AG10803 (cell line): ENCODE results near the gene PCOLCE2.

Source experiments
- DNase-seq: peaks from one replicate; pipeline ENCODE4 v3.0.0; 2010; ENCODE audit warnings: low read depth
- H3K4me3 ChIP-seq: 2 replicates; pipeline ENCODE4 v1.5.1; 2011; ENCODE audit warnings: mild to moderate bottlenecking, low read length, control low read depth
- TF ChIP-seq, protein P1 (sequence below): conservative IDR thresholded peaks from 2 replicates; pipeline ENCODE4 v1.5.1; 2011; ENCODE audit warnings: mild to moderate bottlenecking, low read length, control low read depth, inconsistent platforms

Gene PCOLCE2

DNA sequence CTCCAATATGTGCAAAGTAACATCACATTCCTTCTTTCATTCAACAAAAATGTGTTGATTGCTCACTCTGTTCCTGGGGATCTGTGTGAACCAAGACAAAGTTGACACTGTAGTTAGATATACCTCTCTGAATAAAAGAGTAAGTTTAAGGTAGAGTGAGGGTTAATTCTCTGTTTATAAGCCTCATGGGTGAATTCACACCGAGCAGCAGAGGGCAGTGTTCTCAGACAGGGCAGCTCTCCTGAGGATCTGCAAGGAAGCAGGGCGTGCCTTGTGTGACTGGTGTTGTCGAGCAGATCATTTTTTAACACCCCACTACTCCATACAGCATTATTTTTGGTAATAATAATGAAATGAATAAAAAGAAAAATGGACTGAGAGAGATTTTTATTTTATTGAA, 40.2 kb upstream of the PCOLCE2 start:
- H3K4me3 ChIP-seq: no peak overlapping the region
- peak; percentile 56 for DNase-seq
- TF ChIP-seq, protein P1, sequence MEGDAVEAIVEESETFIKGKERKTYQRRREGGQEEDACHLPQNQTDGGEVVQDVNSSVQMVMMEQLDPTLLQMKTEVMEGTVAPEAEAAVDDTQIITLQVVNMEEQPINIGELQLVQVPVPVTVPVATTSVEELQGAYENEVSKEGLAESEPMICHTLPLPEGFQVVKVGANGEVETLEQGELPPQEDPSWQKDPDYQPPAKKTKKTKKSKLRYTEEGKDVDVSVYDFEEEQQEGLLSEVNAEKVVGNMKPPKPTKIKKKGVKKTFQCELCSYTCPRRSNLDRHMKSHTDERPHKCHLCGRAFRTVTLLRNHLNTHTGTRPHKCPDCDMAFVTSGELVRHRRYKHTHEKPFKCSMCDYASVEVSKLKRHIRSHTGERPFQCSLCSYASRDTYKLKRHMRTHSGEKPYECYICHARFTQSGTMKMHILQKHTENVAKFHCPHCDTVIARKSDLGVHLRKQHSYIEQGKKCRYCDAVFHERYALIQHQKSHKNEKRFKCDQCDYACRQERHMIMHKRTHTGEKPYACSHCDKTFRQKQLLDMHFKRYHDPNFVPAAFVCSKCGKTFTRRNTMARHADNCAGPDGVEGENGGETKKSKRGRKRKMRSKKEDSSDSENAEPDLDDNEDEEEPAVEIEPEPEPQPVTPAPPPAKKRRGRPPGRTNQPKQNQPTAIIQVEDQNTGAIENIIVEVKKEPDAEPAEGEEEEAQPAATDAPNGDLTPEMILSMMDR: peak; percentile 59

DNA sequence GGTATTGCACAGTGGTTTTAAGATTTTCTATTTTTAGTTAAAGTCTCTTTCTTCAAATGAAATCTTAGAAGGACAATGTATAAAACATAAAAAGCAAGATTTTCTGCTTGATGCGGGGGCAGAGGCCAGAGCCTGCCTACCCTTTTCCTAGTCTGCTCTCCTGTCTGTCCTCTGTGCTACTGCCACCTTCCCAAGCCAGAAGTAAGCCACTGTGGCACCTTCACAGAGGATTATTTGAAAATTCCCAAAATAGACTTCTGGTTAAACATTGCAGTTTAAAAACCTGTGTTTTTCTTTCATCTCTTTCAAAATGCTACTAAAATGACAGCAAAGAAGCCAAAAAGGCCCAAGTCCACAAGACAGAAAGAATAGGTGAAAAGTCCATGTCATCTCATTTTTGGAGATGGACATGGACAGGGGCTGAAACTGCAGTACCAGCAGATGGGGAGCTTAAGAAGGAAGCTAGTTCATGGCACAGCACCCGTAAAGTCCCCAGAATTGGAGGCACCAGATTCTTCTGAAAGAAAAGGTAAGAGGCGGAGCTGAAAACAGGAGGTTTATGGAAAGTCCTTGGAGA, 37.6 kb upstream of the PCOLCE2 start:
- TF ChIP-seq, protein P1: no peak
- no peak overlapping the region for H3K4me3 ChIP-seq
- no peak for DNase-seq

DNA sequence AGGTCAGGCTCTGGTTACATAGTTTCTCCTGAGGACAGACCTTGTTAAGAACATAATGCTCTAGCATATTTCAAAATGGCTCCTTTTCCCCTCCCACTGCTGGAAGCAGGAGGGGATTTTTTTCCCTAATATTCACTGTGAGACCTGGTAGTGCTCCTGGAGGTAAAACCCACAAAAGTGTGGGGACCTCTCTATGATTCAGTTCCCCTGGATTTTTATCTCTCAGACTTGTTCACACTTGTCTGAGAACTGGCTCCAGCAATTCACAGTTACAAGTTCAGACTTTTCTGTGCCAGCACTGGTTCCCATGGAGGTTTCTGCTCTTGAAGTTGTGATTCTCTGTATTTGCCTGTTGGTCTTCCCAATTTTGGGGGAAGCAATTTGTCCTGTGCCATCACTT, 36.3 kb upstream of the PCOLCE2 start:
- H3K4me3 ChIP-seq: no peak overlapping the region
- TF ChIP-seq, protein P1: no peak
- DNase-seq: no peak

DNA sequence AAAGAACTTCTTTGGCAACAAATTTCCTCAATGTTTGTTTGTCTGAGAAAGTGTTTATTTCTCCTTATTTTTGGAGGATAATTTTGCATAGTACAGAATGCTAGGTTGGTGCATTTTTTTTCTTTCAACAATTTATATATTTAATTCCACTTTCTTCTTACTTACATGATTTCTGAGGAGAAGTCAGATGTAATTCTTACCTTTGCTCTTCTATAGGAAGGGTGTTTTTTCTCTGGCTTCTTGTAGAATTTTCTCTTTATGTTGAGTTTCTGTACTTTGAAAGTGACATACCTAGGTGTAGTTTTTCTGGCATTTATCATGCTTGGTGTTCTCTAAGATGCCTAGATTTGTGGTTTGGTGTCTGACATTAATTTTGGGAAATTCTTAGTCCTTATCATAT, 34.8 kb upstream of the PCOLCE2 start:
- H3K4me3 ChIP-seq: no peak overlapping the region
- DNase-seq: no peak
- TF ChIP-seq, protein P1: no peak

DNA sequence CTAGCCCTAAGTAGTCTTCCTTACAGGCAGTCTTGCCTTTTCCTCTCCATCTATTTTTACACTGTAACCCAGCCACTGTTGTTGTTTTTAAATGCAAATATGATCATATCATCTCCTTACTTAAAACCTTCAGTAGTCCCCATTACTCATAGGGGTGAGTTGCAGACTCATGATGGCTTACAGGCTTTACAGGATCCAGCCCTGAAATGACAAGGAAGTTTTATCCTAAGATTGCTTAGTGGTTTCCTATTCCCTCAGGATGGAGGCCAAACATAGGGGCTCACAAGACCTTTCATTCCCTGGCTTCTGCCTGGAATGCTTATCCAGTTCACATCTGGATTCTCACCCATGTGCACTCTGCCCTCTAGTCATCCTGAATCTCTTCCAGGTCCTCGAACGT, 27.7 kb upstream of the PCOLCE2 start:
- DNase-seq: no peak
- no peak overlapping the region for H3K4me3 ChIP-seq
- TF ChIP-seq, protein P1: no peak

DNA sequence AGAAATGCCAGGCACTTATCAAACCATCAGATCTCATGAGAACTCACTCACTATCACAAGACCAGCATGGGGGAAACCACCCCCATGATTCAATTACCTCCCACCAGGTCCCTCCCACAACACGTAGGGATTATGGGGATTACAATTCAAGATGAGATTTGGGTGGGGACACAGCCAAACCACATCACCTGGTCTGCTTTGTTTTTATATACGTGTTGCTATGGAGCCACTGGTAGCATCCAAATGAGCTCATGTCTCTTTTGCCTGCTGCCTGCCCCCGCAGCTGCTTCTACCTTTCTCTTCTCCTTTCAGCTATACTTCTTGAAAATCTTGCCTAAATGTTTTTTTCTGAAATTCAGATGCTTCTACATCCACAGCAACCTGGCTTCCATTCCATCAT, 26.8 kb upstream of the PCOLCE2 start:
- no peak for DNase-seq
- TF ChIP-seq, protein P1: no peak
- no peak overlapping the region for H3K4me3 ChIP-seq

DNA sequence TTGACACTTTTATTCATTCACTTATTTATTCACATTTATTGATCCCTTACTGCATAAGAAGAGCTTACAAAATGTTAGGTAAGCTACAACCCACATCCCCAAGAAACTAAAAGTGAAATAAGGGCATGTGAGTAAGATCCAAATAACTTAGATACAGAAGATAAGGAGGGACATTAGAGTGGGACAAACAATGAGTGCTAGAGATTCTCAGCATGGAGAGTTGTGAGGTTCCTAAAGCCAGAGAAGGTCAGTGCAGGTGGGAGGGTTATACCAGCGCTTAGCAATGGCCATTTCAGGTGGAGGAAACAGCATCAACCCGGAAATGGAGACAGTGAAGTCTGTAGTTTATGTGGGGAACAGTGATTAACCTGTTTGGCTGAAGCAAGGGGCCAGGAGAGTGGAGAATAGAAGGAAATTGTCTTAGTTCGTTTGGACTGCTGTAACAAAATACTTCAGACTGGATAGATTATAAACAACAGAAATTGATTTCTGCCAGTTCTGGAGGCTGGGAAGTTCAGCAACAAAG, 25.5 kb upstream of the PCOLCE2 start:
- TF ChIP-seq, protein P1: no peak
- H3K4me3 ChIP-seq: no peak overlapping the region
- no peak for DNase-seq
